ENCODE results near the gene CCNL2. TPM values are rescaled to one million over a fixed set of nuclear protein-coding genes. Genes with fewer than 3 reads are reported as not detected.
A peak's percentile ranks its signal among the peaks of the same experiment; 100 is the strongest.
"Not testable (repeated sequence)": the region's sequence is repeated elsewhere in the genome, so short reads cannot be mapped to it uniquely, and the experiment has no call there.

The CCNL2 gene
- total RNA-seq, 1 experiment from 2014 or later = 35.2 TPM

DNA sequence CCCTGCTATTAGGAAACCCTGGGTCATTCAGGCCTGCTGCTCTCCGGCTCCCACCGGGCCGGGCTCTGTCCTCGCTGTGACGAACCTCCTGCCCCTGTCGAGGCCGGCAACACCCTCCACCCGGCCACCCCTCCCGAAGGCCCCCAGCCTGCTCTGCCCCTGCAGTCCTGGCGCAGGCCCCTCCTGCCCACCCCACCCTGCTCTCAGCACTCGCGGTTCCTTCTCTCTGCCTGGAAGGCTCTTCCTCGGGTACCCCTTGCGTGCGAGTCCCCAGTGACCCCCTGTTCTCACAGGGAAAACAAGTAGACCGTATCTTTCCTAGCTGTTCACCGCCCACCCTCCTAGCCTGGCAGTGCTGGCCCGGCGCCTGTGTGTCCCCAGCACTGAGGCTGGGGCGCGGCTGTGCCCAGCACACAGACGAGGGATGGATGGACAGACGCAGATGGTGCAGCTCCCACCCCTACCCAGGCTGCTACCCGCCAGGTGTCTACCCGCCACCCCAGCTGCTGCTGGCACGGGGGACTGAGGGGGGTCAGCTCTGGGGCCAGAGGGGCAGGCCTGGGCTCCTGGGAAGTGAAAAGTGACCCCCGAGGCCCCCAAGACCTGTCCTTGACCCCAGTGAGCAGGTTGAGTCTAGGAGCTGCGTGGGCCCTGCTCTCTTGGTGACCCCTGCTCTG lies 33.3 kb upstream of the CCNL2 start:
- DNase-seq (ENCODE audit: low read depth) = no peak

DNA sequence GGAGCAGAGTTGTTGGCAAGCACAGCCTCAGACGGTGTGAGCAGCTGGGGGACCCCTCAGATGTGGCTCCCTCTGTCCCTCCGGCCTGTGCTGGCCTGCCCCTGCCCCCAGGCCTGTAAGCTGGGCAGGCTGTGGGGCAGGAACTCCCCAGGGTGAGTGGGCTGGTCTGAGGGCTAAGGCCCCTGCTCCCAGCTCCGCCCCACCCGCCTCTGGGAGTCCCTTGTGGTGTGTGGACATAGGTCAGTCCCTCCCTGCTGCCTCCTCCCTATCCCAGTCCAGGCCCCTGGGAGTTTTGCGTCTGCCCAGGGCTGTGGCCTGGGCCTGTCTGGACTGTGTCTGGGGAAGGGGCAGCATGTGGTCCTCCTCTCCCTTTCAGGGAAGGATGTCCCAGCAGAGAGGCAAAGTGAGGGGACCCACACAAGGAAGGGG lies 32.7 kb upstream of the CCNL2 start:
- no peak for DNase-seq (ENCODE audit: low read depth)

- DNase-seq (ENCODE audit: low read depth) = no peak
These were observed 32.1 kb upstream of the CCNL2 start for GRCh38 chr1:1430992-1431844.

GRCh38 chr1:1430114-1430982 lies 31.2 kb upstream of the CCNL2 start:
- DNase-seq (ENCODE audit: low read depth) = peak; percentile 62

DNA sequence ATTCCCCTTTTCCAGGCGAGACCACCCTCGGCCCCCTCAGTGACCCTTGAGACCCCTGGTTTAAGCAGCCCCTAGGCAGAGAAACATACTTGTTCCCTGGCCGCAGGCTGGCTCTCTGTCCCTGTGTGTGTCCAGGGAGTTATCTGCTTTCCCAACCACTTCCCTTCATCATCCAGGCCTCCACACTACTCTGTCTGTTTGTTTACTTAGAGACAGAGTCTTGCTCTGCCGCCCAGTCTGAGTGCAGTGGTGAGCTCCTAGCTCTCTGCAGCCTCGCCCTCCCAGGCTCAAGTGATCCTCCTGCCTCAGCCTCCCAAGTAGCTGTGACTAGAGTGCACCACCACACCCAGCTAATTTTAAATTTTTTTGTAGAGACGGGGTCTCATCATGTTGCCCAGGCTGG lies 30.5 kb upstream of the CCNL2 start:
- DNase-seq (ENCODE audit: low read depth) = no peak

GRCh38 chr1:1428967-1429366 lies 29.8 kb upstream of the CCNL2 start:
- DNase-seq (ENCODE audit: low read depth) = not testable (repeated sequence)

DNA sequence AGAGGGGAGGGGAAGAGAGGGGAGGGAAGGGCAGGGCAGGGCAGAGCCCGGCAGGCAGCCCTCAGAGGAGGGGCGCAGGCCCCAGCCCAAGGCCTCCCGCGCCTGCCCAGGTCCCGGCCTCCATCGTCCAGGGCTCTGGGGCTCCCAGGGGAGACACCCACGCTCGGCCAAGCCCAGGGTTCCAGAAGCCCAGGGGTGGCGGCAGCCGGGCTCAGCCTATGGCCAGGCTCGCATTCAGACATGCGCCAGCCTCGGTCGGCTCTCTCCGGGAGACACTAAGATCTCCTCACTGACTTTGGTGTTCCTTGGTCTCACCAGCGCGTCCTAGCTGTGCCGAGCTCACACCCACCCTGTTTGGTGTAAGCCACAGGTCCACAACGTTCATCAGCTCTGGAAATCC lies 29.0 kb upstream of the CCNL2 start:
- no peak for DNase-seq (ENCODE audit: low read depth)

DNA sequence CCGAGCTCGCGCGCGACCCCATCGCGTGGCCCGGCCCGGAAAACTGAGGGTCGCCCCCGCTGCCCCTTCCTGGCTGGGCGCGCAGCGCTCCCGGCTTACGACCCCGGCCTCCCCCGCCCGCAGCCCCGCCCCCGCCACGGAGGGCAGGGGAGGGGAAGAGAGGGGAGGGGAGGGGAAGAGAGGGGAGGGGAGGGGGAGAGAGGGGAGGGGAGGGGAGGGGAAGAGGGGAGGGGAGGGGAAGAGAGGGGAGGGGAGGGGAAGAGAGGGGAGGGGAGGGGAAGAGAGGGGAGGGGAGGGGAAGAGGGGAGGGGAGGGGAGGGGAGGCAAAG lies 28.6 kb upstream of the CCNL2 start:
- no peak for DNase-seq (ENCODE audit: low read depth)

DNA sequence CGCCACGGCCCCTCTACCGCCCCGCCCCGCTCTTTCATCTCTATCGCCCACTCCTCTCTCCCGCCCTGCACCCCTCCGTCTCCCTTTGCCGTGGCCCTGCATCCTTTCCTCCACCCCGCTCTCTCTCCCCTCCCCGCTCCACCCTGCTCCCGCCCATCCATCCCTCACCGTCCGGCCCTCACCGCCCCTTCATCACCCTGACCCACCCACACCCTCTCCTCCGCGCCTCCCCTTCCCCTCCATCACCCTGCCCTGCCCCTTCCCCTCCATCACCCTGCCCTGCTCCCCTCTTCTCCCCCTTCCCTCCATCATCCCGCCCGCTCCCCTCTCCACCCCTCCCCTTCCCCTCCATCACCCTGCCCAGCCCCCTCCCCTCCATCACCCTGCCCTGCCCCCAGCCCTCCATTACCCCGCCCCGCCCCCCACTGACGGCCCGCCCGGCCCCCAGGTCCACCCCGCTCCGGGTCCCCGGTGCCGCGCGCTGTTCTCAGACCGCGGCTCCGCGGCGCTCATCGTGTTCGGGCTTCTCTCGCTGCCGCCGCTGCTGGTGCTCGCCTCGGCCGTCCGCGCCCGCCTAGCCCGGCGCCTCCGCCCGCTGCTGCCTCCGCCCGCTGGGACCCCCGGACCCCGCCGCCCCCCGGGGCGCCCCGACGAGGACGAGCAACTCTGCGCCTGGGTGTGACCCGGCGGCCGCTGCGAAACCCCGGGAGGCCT lies 28.1 kb upstream of the CCNL2 start:
- no peak for DNase-seq (ENCODE audit: low read depth)

DNA sequence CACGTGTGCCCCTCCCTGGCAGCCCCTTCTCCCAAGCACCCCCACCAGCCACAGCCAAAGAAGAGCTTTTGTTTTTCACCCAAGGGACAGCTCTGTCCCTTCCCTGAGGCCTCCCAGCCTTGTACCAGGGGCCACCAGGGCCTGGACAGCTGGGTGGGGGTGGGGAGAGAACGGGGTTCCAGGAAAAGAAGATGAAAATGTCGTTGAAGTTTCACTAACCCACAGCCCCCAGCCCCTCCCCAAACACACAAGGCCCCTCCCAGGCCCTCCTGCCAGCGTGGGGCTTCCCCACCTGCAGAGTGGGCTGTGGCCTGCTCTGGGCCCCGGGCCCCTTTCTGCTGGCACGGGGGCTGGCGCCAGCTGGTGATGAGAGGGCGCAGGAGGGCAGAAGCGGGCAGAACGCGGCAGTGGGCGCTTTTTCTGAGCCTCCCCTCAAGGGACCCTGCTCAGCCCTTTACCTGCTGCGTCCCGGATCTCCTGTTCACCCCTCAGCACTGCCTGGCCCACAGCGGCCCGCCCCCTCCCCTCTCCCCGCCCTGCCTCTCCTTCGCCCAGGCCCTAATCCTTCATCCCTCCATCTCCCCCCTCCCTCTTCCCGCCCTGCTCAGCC lies 27.5 kb upstream of the CCNL2 start:
- DNase-seq (ENCODE audit: low read depth) = no peak

GRCh38 chr1:1425753-1426495 lies 26.8 kb upstream of the CCNL2 start:
- no peak for DNase-seq (ENCODE audit: low read depth)

DNA sequence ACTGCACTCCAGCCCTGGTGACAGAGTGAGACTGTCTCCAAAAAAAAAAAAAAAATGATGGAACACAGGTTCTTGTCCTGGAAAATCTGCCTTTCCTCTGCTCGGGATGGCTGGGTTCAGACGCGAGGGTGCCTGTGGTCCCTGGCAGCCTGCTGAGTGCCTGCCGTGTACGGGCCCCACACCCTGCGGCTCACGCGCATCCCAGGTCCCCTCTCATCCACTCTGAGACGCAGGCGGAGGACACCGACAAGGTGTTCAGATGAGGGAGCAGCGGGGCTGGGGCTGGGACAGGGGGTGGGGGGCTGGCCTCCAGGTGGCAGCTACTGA lies 26.3 kb upstream of the CCNL2 start:
- no peak for DNase-seq (ENCODE audit: low read depth)

DNA sequence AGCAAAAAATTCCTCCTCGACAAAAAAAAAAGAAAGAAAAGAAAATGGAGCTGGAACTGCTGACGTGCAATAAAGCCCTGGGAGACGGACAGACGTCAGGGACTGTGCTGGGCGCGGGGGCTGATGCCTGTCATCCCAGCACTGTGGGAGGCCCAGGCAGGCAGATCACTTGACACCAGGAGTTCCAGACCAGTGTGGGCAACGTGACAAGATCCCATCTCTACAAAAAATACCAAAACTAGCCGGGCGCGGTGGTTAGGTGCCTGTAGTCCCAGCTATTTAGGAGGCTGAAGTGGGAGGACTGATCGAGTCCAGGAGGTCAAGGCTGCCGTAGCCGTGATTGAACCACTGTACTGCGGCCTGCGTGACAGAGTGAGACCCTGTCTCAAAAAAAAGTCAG lies 25.6 kb upstream of the CCNL2 start:
- DNase-seq (ENCODE audit: low read depth) = no peak

DNA sequence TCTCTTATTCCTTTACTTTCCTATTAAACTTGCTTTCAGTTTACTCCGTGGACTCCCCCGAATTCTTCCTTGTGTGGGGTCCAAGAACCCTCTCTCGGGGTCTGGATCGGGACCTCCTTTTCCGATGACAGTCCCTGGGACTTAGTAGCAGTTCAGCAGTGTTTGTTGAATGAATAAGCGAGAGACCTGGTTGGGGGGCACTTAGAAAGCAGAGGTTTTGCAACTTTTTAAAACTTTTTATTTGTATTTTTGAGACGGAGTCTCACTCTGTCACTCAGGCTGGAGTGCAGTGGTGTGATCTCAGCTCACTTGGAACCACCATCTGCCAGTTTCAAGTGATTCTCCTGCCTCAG lies 24.1 kb upstream of the CCNL2 start:
- no peak for DNase-seq (ENCODE audit: low read depth)

GRCh38 chr1:1422465-1423244 lies 23.5 kb upstream of the CCNL2 start:
- DNase-seq (ENCODE audit: low read depth) = peak; percentile 59

DNA sequence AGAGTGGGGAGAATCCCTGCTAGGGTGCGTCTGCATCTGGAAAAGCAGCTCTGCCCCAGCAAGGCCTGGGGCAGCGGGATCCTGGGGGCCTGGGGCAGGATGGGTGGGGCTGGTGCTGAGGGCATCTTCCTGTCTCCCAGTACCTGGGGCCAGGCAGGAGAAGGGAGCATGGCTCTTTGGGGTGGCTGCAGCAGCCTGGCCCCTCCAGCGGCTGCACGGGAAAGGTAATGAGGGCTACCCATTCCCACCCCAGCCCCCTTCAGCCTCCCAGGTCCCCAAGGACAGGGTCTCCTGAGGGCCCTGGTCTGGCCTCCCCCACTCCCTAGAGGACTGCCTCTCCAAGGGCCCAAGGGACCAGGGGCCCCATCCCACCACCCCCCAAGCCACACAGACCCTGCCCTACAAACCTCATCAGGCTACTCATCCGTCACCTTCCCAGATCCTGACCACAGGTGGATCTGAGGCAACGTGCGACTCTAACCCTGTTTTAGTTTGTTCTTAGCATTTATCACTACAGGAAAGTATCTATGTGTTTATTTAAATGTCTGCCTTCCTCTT lies 22.9 kb upstream of the CCNL2 start:
- DNase-seq (ENCODE audit: low read depth) = no peak

GRCh38 chr1:1421147-1421906 lies 22.2 kb upstream of the CCNL2 start, which contains the start of gene ANKRD65:
Gene ANKRD65, minus strand, starts transcription at chr1:1421276. Its CDS starts 271 bp downstream, at chr1:1421005.
- no peak for DNase-seq (ENCODE audit: low read depth)

GRCh38 chr1:1420654-1421141 lies 21.6 kb upstream of the CCNL2 start:
- no peak for DNase-seq (ENCODE audit: low read depth)

All from M059J (cell line).